H4 (cell line): ENCODE data around the gene CADM2. TPM values are rescaled to one million over a fixed set of nuclear protein-coding genes. Genes with fewer than 3 reads are reported as not detected.
"Not testable (repeated sequence)": the region's sequence is repeated elsewhere in the genome, so short reads cannot be mapped to it uniquely, and the experiment has no call there.

ENCODE experiments used
- DNase-seq: peaks from one replicate; pipeline ENCODE4 v3.0.0-alpha.2; 2015; ENCODE audit warnings: low spot score
- total RNA-seq: library from RNA; depleted of rRNA; stranded (reverse); fragments of >200 nt; shearing (Covaris generic); gene quantifications from 2 replicates; pipeline ENCODE4 v1.2.3, GENCODE V29; 2014; rRNA removed

Gene CADM2
- total RNA-seq = 2.8 TPM in 1 of 2 replicates, not detected in the other

DNA sequence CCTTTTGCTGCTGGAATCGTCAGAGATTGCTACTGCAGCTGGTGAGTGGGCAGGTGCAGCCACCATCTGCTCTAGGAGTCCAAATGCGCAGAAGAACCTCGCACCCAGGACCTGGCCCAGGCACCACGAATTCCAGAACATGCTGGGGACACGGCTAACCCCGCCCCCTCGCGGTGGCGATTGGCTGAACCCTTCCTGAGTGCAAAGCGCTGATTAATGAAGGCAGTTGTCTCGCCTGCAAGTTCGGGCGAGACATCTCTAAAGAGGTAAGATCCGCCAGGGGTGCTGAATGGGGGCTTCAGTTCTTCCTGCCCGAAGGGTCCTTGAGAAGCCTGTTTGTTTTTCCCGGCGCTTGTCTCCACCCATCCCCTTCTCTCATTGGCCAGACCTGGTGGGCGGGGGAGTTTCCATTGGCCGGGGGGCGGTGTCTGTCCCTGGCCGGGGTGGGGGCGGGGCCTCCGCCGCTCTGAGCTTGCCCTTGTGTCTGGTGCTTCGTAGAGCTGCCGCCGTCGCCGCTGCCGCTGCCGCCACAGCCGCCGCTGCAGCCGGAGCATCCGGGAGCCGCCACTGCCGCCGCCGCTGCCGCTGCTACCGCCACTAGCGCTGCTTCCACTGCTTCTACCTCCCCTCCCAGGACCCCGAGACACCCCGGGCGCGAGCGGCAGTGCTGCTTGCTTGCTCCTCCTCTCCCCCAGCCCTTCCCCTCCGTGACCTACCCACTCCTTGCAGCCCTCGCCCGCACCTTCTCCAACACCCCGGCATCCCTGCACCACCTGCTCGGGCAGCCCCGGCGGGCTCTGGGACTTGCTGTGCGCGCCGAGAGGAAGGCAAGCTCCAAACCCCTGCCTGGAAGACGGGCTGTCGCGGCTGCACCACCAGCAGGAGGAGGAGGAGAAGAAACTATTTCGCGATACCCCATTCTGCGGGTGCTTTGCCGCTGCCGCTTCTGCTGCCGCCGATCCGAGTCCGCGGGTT is at the start of gene CADM2:
Gene CADM2, plus strand, starts transcription at position 495 of the 975 bp plus-strand sequence.
- peak; percentile 53 for DNase-seq

DNA sequence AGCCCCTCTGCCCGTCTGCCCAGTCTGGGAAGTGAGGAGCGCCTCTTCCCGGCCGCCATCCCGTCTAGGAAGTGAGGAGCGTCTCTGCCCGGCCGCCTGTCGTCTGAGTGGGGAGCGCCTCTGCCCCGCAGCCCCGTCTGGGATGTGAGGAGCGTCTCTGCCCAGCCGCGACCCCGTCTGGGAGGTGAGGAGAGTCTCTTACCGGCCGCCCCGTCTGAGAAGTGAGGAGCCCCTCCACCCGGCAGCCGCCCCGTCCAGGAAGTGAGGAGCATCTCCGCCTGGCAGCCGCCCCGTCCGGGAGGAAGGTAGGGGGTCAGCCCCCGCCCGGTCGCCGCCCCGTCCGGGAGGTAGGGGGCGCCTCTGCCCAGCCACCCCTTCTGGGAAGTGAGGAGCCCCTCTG is 40.2 kb upstream of the CADM2 start:
- DNase-seq = not testable (repeated sequence)

DNA sequence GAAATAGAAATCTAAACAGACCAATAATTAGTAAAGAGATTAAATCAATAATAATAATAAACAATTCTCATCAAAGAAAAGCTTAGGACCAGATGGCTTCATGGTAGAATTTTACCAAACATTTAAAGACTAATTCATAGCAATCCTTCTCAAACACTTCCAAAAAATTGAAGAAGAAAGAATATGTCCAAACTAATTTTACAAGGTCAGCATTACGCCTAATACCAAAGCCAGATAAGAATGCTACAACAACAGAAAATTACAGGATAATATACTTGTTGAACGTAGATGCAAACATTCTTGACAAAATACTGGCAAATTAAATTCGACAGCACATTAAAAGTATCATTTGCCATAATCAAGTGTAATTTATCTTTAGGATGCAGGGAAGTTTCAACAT is 36.1 kb upstream of the CADM2 start:
- no peak for DNase-seq

DNA sequence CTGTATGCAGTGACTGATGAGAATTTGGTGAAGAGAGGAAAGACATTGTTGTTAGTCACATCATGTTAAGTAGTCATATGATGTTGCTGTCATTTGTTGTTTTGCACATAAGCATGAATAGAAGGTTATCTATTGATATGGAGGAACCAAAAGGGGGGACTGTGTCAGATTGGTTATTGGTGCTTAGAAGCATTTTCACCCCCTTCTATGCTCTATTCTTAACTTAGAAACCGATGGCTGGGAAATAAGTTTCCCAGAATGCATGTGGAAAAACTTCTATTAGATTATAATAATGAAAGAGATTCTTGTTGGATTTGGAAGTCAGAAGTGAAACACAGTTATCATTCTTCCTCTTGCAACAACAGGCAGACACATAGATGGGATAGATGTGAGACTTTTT is 33.2 kb upstream of the CADM2 start:
- DNase-seq = no peak

GRCh38 chr3:84943379-84943778 is 15.4 kb upstream of the CADM2 start:
- DNase-seq = no peak

DNA sequence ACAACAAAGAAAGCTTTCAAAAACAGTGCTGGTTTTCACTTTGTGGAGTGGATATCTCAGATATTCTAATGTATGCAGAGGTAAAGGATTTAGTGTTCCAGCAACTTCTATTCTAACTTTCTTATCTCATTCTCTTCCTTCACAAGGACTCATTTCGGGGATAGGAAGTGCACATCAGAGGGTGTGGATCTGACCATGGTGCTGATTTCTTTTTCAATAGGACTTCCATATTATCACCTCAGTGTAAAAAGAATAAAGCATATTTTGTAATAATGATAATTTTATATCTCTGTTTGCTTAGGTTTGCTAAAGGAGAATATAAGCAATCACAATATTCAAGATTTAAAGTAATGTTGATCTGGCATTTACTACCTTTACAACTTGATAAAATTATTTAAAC is 12.5 kb upstream of the CADM2 start:
- DNase-seq = no peak

DNA sequence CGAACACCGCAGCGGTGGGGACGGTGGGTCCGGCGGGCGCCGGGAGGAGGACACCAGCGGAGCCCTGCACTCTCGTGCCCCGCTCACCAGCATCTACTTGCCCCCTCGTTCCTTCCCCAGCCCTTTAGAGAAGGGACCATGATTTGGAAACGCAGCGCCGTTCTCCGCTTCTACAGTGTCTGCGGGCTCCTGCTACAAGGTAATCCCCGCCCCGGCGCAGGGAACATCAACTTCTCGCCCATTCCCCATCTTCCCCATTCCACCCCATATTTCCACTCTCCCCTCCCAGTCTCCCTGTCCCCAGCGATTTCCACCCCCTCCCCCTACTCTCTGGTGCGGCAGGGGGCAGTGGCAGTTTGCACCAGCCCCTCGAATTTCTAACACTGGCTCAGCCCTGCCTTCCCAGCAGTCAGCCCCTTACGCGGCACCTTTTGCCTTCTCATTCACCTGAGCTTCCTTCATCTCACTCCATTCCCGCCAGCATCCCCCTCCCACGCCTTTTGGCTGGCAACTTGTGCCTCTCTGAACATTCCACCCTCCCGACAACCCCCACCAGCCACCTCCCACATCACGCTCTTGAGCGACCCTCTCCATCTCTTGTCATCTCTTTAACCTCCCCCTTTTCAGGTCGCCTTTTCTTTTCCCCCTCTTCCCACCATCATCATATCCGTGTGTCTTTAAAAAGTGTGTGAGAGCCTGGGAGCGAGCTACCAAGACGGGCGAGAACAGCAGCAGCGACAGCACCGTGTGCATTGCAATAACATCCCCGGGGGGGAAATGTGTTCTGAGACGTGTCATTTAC is 882 bp downstream of the CADM2 start:
- DNase-seq = no peak

GRCh38 chr3:84960581-84960980 is 1.8 kb downstream of the CADM2 start:
- no peak for DNase-seq

DNA sequence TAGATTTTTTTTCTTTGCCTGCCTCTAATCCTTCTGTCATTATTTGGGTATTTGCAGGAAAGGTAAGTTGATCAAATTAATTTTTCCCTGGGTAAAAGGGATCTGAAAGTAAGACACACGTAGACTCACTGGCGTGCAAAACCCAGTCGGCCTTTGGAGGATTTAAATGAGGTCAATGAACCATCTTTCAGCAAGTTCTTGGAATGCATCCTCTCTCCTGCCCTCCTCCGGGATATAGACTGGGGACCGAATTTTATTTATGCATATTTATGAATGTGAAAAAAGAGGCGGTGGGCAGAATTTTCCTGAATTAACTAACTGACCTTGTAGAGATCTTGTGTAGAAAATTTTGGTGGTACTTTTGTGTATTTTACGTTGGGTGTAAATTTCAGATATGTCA is 2.2 kb downstream of the CADM2 start:
- DNase-seq = no peak

- DNase-seq = no peak
These were observed 2.9 kb downstream of the CADM2 start for GRCh38 chr3:84961521-84962255.

GRCh38 chr3:84962415-84962814 is 3.6 kb downstream of the CADM2 start:
- no peak for DNase-seq

GRCh38 chr3:84963137-84963536 is 4.3 kb downstream of the CADM2 start:
- no peak for DNase-seq

DNA sequence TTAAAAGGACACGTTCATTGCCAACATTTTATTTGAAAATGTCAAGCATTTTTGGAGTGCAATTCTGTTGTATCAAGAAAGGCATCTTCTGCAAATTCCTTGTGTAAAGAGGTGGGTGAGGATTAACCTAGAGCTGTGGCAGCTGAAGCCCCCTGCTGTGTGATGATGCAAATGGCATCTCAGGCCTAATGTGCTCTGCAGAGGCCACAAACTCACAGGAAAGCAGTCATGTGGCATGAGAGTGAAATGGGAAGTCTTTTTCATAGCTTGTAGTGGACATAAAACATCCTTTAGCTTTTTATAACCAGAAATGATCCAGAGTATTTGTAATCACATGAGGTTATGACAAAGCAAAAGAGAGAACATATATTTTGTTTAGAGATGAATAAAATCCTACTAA is 6.4 kb downstream of the CADM2 start:
- peak; percentile 22 for DNase-seq

DNA sequence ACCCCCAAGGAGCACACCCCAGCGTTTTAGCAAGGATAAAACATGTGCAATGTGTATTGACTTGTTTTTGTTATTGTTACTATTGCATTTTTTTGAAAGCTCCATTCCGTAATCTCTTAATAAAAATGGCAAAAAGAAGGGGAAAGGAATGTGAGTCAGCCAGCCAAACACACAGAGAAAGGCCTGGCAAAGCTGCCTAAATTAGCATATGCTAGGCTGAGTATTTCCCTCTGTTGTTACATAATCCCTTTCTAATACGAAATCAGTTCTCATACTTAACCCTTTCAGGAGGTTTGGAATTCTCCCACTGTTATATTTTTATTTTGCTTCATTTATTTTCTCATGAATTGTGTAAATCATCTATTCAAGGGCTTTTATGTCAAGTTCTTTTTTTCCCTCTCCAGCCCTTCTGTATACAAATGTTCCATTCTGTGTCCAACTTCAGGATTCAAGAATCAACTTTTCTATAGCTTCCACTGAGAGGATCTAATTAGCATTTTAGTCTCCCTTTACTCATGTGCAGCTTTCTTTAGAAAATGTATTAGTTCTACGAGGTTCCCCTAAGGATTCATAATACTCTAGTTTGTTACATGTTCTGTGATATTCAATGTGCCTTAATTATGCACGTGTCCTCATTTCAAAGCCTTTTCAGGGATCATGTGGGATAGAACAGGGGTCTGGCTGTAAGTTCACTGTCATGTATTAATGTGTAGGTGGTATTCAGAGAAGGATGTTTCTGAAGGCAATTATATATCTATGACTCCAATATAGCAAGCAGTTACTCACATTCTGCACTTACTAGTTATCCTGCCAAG is 9.2 kb downstream of the CADM2 start:
- no peak for DNase-seq

- no peak for DNase-seq
These were observed 10.0 kb downstream of the CADM2 start for GRCh38 chr3:84968701-84969235.

- DNase-seq = no peak
These were observed 15.6 kb downstream of the CADM2 start for GRCh38 chr3:84974347-84974746.

- DNase-seq = no peak
These were observed 18.2 kb downstream of the CADM2 start for GRCh38 chr3:84977021-84977420.

DNA sequence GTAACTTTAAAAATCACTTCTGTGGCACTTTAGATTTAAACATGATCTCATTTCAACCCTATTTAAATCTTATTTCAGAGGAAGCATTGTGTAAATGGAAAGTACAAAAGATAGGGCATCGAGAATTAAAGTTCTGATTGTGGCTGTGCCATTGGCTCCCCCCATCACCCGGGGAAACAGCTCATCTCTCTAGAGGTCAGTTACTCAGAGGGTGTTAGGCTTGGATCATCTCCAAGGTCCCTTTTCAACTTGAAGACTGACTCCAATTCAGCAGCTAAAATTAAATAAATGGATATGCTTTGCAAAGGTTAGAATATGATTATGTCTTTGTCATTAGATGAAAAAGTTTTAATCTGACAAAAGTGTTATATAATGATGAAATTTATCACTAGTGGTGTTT is 20.1 kb downstream of the CADM2 start:
- no peak for DNase-seq

DNA sequence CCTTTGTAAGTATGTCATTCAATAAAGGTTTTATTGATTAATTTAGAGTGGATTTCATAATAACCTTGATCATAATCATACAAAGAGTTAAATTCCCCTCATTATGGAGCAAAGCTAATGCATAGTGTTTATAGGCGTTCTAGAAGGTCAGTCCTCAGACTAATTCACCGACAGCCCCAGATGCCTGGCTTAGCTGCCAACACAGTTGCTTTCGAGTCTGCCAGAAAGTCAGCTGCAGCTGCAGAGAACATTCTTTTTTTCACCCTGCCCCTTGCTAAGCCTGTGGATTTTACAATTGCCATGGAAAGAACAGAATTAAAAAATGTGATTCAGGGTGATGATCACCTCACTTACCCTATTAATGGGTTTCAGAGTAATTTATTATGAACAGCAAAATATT is 21.2 kb downstream of the CADM2 start:
- DNase-seq = no peak

DNA sequence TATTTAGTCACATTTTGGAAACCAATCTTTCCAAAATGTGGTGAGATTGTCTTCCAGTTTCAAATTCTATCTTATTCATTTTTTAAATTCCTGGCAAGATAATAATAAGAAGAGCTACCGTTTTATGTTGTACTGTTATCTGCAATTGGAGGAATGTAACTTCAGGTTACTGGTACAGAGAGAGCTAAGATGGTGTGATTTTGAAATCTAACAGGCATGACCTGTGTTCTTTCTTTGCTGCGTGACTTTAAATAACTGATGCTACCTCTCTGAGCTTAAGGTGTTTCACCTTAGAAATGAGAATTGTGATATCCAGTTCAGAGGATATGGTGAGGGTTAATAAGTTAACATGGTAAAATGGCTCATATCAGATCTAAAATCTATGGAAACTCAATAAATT is 21.7 kb downstream of the CADM2 start:
- DNase-seq = no peak

DNA sequence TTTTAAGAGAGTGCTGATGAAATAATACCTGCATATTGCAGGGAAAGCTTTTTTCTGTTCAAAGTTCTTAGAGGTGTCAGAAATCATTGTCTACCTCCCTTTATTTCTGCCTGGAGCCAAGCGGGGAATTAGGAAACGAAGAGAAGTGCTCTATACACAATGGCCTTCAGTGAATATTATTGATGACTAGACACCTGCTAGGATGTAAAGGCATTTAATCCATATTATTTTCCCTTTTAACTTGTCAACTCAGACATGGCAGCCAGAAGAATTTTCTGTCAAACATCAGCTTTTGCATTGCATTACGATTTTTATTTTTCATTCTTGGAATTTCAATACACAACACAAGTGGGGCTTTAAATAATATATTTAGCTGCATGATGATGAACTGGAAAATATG is 24.7 kb downstream of the CADM2 start:
- DNase-seq = no peak
